Dedifferentiated amniotic fluid mesenchymal stem cell (primary cell): ENCODE measurements around the gene KRT33B.
"Not testable (repeated sequence)": the region's sequence is repeated elsewhere in the genome, so short reads cannot be mapped to it uniquely, and the experiment has no call there.

Experiments
- DNase-seq: peaks from one replicate; pipeline ENCODE4 v3.0.0-alpha.2; 2016; ENCODE audit errors: extremely low spot score

The KRT33B gene

GRCh38 chr17:41393826-41394225 is 24.2 kb upstream of the KRT33B start:
- DNase-seq, result no peak

- no peak for DNase-seq
These were observed 23.7 kb upstream of the KRT33B start for GRCh38 chr17:41393294-41393693.

- no peak for DNase-seq
These were observed 22.7 kb upstream of the KRT33B start for GRCh38 chr17:41392278-41392677.

- DNase-seq, result no peak
These were observed 21.9 kb upstream of the KRT33B start for GRCh38 chr17:41391535-41391934.

- no peak for DNase-seq
These were observed 20.9 kb upstream of the KRT33B start for GRCh38 chr17:41390411-41390938.

GRCh38 chr17:41387670-41388069 is 18.1 kb upstream of the KRT33B start:
- no peak for DNase-seq

GRCh38 chr17:41386227-41386626 is 16.6 kb upstream of the KRT33B start:
- no peak for DNase-seq

GRCh38 chr17:41383690-41384089 is 14.1 kb upstream of the KRT33B start:
- no peak for DNase-seq

GRCh38 chr17:41382394-41382793 is 12.8 kb upstream of the KRT33B start:
- peak; percentile 66 for DNase-seq

GRCh38 chr17:41381943-41382342 is 12.3 kb upstream of the KRT33B start, which contains the start of gene KRT34:
KRT34 (minus strand) TSS chr17:41382306; CDS start chr17:41382246, 60 bp downstream.
- not testable (repeated sequence) for DNase-seq

- peak; percentile 73 for DNase-seq
These were observed 10.5 kb upstream of the KRT33B start for GRCh38 chr17:41380091-41380490.

GRCh38 chr17:41377546-41377945 is 7.9 kb upstream of the KRT33B start:
- peak; percentile 31 for DNase-seq

GRCh38 chr17:41369023-41369422 is 590 bp downstream of the KRT33B start:
- DNase-seq, result no peak

- peak; percentile 84 for DNase-seq
These were observed 2.1 kb downstream of the KRT33B start for GRCh38 chr17:41367426-41368075.

GRCh38 chr17:41366070-41366469 is 3.5 kb downstream of the KRT33B start:
- no peak for DNase-seq

GRCh38 chr17:41363881-41364280 is 5.7 kb downstream of the KRT33B start:
- DNase-seq, result no peak

GRCh38 chr17:41360296-41360995 is 9.2 kb downstream of the KRT33B start:
- DNase-seq, result no peak

GRCh38 chr17:41354536-41354935 is 15.1 kb downstream of the KRT33B start:
- no peak for DNase-seq

GRCh38 chr17:41352597-41353366 is 16.8 kb downstream of the KRT33B start:
- no peak for DNase-seq

GRCh38 chr17:41351177-41351576 is 18.4 kb downstream of the KRT33B start:
- DNase-seq, result no peak

- not testable (repeated sequence) for DNase-seq
These were observed 19.2 kb downstream of the KRT33B start, which contains the start of gene KRT33A for GRCh38 chr17:41350381-41350878. KRT33A (minus strand) TSS chr17:41350828; CDS start chr17:41350767, 61 bp downstream.
